ENCODE data around the gene SPDYE1. TPM values are rescaled to one million over a fixed set of nuclear protein-coding genes. Genes with fewer than 3 reads are reported as not detected.
"Not testable (repeated sequence)": the region's sequence is repeated elsewhere in the genome, so short reads cannot be mapped to it uniquely, and the experiment has no call there.

The SPDYE1 gene
- total RNA-seq, 2 experiments from 2014 or later, result not detected

GRCh38 chr7:44018857-44019807 lies 21.4 kb downstream of the SPDYE1 start:
- DNase-seq (peak; percentile 99), ATAC-seq (peak; percentile 90)
- H3K27me3 Mint-ChIP-seq; H3K9me3 Mint-ChIP-seq; intact Hi-C loops (cut with micrococcal nuclease); H3K36me3 Mint-ChIP-seq (ENCODE audit: low read depth): not testable (repeated sequence)
- peak; percentile 27 for TF ChIP-seq CTCF (IDR thresholded peaks at IDR 0.05)
- peaks cover 26% of the 10 kb centered on the region for H3K4me1 Mint-ChIP-seq (ENCODE audit: low read depth)
- POLR2A ChIA-PET, result interaction anchor here (0.7 to 1.2 kb wide), 2 partner anchors 25 to 78 kb away, joined by 3 to 4 read pairs; partner anchors contain the start of gene DBNL
- peak overlapping the region; percentile 87 for H3K4me3 Mint-ChIP-seq
- H3K27ac Mint-ChIP-seq, result peak overlapping the region; percentile 88
- CTCF ChIA-PET, result interaction anchor here (0.6 to 1.6 kb wide), 6 partner anchors 25 to 459 kb away, joined by 3 to 9 read pairs (median 4); partner anchors contain the start of genes DBNL and POLD2

GRCh38 chr7:44019825-44020224 lies 22.1 kb downstream of the SPDYE1 start:
- ATAC-seq; H3K27ac Mint-ChIP-seq; H3K9me3 Mint-ChIP-seq; H3K36me3 Mint-ChIP-seq (ENCODE audit: low read depth); H3K4me3 Mint-ChIP-seq; H3K27me3 Mint-ChIP-seq; intact Hi-C loops (cut with micrococcal nuclease); DNase-seq: not testable (repeated sequence)
- H3K4me1 Mint-ChIP-seq (ENCODE audit: low read depth), result peaks cover 26% of the 10 kb centered on the region
- ChIA-PET POLR2A (interaction anchor here (0.7 to 1.2 kb wide), 3 partner anchors 24 to 78 kb away, joined by 3 to 4 read pairs (median 4); partner anchors contain the start of gene DBNL), CTCF (interaction anchor here (0.9 to 1.6 kb wide), 5 partner anchors 25 to 459 kb away, joined by 3 to 9 read pairs (median 4); partner anchors contain the start of genes DBNL and POLD2)

GRCh38 chr7:44022069-44022468 lies 24.4 kb downstream of the SPDYE1 start:
- DNase-seq; CTCF ChIA-PET; ATAC-seq; H3K27me3 Mint-ChIP-seq; H3K36me3 Mint-ChIP-seq (ENCODE audit: low read depth); H3K27ac Mint-ChIP-seq; POLR2A ChIA-PET; intact Hi-C loops (cut with micrococcal nuclease); H3K4me3 Mint-ChIP-seq; H3K9me3 Mint-ChIP-seq: not testable (repeated sequence)
- H3K4me1 Mint-ChIP-seq (ENCODE audit: low read depth), result peaks cover 24% of the 10 kb centered on the region

- DNase-seq, result peak; percentile 41
- Mint-ChIP-seq H3K27ac (peak overlapping the region; percentile 92), H3K4me3 (peak overlapping the region; percentile 41), H3K4me1 (ENCODE audit: low read depth) (peaks cover 21% of the 10 kb centered on the region)
- intact Hi-C loops (cut with micrococcal nuclease); H3K36me3 Mint-ChIP-seq (ENCODE audit: low read depth); CTCF ChIA-PET; H3K9me3 Mint-ChIP-seq; H3K27me3 Mint-ChIP-seq; POLR2A ChIA-PET: not testable (repeated sequence)
- peak; percentile 15 for ATAC-seq
Measured at GRCh38 chr7:44022796-44023467, 25.2 kb downstream of the SPDYE1 start.

GRCh38 chr7:44029433-44029832 lies 31.7 kb downstream of the SPDYE1 start:
- ATAC-seq; H3K27me3 Mint-ChIP-seq; CTCF ChIA-PET; H3K9me3 Mint-ChIP-seq; POLR2A ChIA-PET; intact Hi-C loops (cut with micrococcal nuclease); H3K4me1 Mint-ChIP-seq (ENCODE audit: low read depth); H3K36me3 Mint-ChIP-seq (ENCODE audit: low read depth); H3K27ac Mint-ChIP-seq; H3K4me3 Mint-ChIP-seq; DNase-seq: not testable (repeated sequence)

- H3K9me3 Mint-ChIP-seq; CTCF ChIA-PET; intact Hi-C loops (cut with micrococcal nuclease); H3K36me3 Mint-ChIP-seq (ENCODE audit: low read depth); H3K4me1 Mint-ChIP-seq (ENCODE audit: low read depth); H3K27me3 Mint-ChIP-seq; ATAC-seq; POLR2A ChIA-PET; DNase-seq; H3K27ac Mint-ChIP-seq; H3K4me3 Mint-ChIP-seq: not testable (repeated sequence)
Measured at GRCh38 chr7:44030029-44030428, 32.3 kb downstream of the SPDYE1 start.

- intact Hi-C loops (cut with micrococcal nuclease); POLR2A ChIA-PET; H3K4me3 Mint-ChIP-seq; H3K9me3 Mint-ChIP-seq; ATAC-seq; H3K27me3 Mint-ChIP-seq; DNase-seq; H3K27ac Mint-ChIP-seq; CTCF ChIA-PET; H3K4me1 Mint-ChIP-seq (ENCODE audit: low read depth); H3K36me3 Mint-ChIP-seq (ENCODE audit: low read depth): not testable (repeated sequence)
Measured at GRCh38 chr7:44031319-44031718, 33.6 kb downstream of the SPDYE1 start.

- H3K9me3 Mint-ChIP-seq; H3K27ac Mint-ChIP-seq; ATAC-seq; intact Hi-C loops (cut with micrococcal nuclease); H3K36me3 Mint-ChIP-seq (ENCODE audit: low read depth); DNase-seq; H3K4me3 Mint-ChIP-seq; CTCF ChIA-PET; H3K27me3 Mint-ChIP-seq; POLR2A ChIA-PET; H3K4me1 Mint-ChIP-seq (ENCODE audit: low read depth): not testable (repeated sequence)
Measured at GRCh38 chr7:44032031-44032430, 34.3 kb downstream of the SPDYE1 start.

- H3K27ac Mint-ChIP-seq; ATAC-seq; intact Hi-C loops (cut with micrococcal nuclease); CTCF ChIA-PET; H3K9me3 Mint-ChIP-seq; H3K27me3 Mint-ChIP-seq; H3K4me3 Mint-ChIP-seq; POLR2A ChIA-PET; DNase-seq; H3K4me1 Mint-ChIP-seq (ENCODE audit: low read depth): not testable (repeated sequence)
- H3K36me3 Mint-ChIP-seq (ENCODE audit: low read depth), result peaks cover 14% of the 10 kb centered on the region
Measured at GRCh38 chr7:44033971-44034844, 36.5 kb downstream of the SPDYE1 start.

- POLR2A ChIA-PET; H3K27me3 Mint-ChIP-seq; H3K9me3 Mint-ChIP-seq; CTCF ChIA-PET; H3K4me3 Mint-ChIP-seq; H3K27ac Mint-ChIP-seq; H3K4me1 Mint-ChIP-seq (ENCODE audit: low read depth); intact Hi-C loops (cut with micrococcal nuclease): not testable (repeated sequence)
- ATAC-seq, result peak; percentile 34
- DNase-seq, result peak; percentile 56
- H3K36me3 Mint-ChIP-seq (ENCODE audit: low read depth), result peaks cover 14% of the 10 kb centered on the region
Measured at GRCh38 chr7:44036364-44036763, 38.7 kb downstream of the SPDYE1 start.

Measured in activated CD8-positive, alpha-beta T cell treated with anti-CD3 and anti-CD28 coated beads for 36 hours (primary cell).